ENCODE results near the gene POLR1H. TPM values are rescaled to one million over a fixed set of nuclear protein-coding genes. Genes with fewer than 3 reads are reported as not detected.

The POLR1H gene
- total RNA-seq, 1 donor from 2014 or later: 37.3 TPM

DNA sequence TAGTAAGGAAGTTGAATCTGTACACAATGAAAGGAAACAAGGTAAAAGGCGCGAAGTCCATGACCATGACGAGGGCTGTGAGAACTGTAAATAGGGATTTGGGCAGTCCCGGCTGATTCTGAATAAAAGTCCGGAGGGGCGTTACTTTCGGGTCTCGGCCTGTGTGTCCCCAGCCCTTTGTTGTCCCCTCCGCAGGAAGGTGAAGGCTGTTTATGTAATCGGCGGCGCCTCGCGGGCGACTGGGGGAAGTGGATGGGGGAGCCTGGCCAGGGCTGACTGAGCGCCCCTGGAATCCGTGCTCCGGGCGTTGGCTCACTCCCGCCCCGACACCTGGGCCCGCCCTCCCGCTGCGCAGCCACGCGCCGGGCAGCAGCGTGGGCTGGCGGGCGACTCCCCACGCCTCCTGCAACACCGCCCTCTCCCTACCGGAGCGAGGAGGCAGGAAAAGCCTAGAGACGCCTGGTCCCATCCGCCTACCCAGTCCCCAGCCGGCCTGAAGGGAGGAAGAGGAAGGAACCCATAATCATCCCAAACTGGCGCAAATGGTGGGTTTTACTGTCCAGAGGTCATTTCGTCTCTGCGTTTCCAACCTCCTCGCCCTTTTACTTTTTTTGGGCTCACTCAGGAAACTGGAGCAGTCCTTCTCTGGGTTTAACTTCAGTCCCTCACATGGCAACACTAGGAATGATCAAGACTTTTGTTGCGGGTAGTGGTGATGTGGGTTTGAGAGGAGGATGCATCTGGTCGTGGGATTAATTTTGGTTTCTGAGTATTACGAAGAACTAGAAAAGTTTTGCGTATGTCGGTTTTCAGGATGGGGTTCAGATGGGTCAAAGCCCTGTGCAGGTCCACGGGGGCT lies 39.7 kb downstream of the POLR1H start:
- no peaks in the 10 kb centered on the region for H3K36me3 Mint-ChIP-seq
- no peak for TF ChIP-seq CTCF (conservative IDR thresholded peaks at IDR 0.05)
- H3K27ac Mint-ChIP-seq: peak overlapping the region; percentile 54
- peak overlapping the region; percentile 80 for H3K4me3 Mint-ChIP-seq
- H3K9me3 Mint-ChIP-seq: no peaks in the 10 kb centered on the region
- peaks cover 89% of the 10 kb centered on the region for H3K27me3 Mint-ChIP-seq
- DNase-seq (ENCODE audit: extremely low spot score, unreplicated experiment): no peak
- peaks cover 18% of the 10 kb centered on the region for H3K4me1 Mint-ChIP-seq (ENCODE audit: unreplicated experiment)

DNA sequence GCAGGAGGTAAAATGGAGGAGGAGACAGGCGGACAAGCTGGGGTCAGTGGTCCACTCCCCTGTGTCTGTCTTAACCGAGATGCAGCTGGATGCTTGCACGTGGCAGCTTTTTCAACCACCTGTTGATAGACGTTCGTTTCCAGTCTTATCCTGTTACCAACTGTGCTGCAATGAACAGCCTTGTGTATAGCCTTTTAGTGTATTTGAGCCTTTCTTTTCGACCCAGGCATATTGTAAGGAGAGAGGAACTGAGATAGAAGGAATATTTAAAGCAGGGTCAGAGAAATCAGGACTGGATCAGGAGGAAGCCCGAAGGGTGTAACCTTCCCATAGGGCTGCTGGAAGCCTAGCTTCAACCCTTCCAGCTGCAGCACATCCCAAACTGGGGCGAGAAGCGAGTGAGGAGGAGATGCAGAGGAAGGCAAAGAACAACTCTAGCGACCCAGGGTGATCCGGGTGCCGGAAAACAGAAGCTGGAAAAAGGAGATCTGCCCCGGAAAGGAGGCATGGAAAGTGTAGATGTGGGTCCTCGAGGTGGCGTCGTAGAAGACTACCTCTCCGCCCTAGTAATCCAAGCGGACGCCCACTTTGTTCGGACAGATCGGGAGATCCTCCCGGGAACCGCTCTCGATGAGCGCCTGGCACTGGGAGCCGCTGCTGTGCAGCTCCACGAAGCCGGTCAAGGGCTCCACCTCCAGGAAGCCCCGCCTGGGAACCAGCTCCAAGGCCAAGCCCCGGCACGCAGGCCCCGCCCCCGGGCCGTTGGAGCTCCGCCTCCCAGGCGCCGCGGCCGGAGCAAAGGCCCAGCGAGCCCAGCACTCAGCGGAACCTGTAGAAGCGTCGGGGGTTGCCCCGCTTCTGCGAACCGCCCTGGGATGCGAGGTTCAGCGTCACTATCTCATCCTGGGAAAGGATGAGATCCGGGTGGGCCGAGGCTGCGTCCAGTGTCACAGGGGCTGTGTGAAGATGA lies 40.7 kb downstream of the POLR1H start:
- Mint-ChIP-seq H3K27me3 (peaks cover 86% of the 10 kb centered on the region), H3K36me3 (no peaks in the 10 kb centered on the region), H3K9me3 (no peaks in the 10 kb centered on the region), H3K4me1 (ENCODE audit: unreplicated experiment) (peaks cover 18% of the 10 kb centered on the region), H3K4me3 (peak overlapping the region; percentile 89), H3K27ac (peak overlapping the region; percentile 1)
- peak; percentile 85 for DNase-seq (ENCODE audit: extremely low spot score, unreplicated experiment)
- no peak for TF ChIP-seq CTCF (conservative IDR thresholded peaks at IDR 0.05)

- Mint-ChIP-seq H3K4me1 (ENCODE audit: unreplicated experiment) (peaks cover 18% of the 10 kb centered on the region), H3K4me3 (peak overlapping the region; percentile 89), H3K9me3 (no peaks in the 10 kb centered on the region), H3K27ac (peak overlapping the region; percentile 8), H3K36me3 (no peaks in the 10 kb centered on the region), H3K27me3 (peaks cover 84% of the 10 kb centered on the region)
- TF ChIP-seq CTCF (conservative IDR thresholded peaks at IDR 0.05): no peak
- no peak for DNase-seq (ENCODE audit: extremely low spot score, unreplicated experiment)
Measured at GRCh38 chr6:30102414-30102969, 41.4 kb downstream of the POLR1H start.

- peak; percentile 91 for TF ChIP-seq CTCF (conservative IDR thresholded peaks at IDR 0.05)
- H3K4me1 Mint-ChIP-seq (ENCODE audit: unreplicated experiment): peaks cover 18% of the 10 kb centered on the region
- H3K9me3 Mint-ChIP-seq: no peaks in the 10 kb centered on the region
- H3K4me3 Mint-ChIP-seq: peak overlapping the region; percentile 89
- H3K27me3 Mint-ChIP-seq: peaks cover 84% of the 10 kb centered on the region
- no peak for DNase-seq (ENCODE audit: extremely low spot score, unreplicated experiment)
- H3K36me3 Mint-ChIP-seq: no peaks in the 10 kb centered on the region
- H3K27ac Mint-ChIP-seq: peak overlapping the region; percentile 8
Measured at GRCh38 chr6:30102970-30103871, 42.2 kb downstream of the POLR1H start.

DNA sequence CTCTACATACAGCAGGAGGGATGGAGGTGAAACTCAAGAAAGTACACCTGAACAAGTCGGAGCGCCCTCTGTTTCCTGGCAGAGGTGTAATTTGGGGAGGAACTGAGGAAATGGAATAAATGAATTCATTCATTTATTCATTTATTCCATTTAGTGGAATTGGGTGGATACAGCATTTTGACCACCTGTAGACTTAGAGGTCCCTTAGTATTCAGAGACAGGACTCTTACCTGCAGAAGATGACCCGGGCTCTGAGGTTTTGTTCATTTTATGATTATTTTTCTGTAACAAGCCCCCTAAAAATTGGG lies 42.8 kb downstream of the POLR1H start:
- H3K4me3 Mint-ChIP-seq: peak overlapping the region; percentile 89
- peaks cover 84% of the 10 kb centered on the region for H3K27me3 Mint-ChIP-seq
- peak overlapping the region; percentile 8 for H3K27ac Mint-ChIP-seq
- no peaks in the 10 kb centered on the region for H3K9me3 Mint-ChIP-seq
- H3K36me3 Mint-ChIP-seq: no peaks in the 10 kb centered on the region
- TF ChIP-seq CTCF (conservative IDR thresholded peaks at IDR 0.05): no peak
- DNase-seq (ENCODE audit: extremely low spot score, unreplicated experiment): no peak
- peaks cover 18% of the 10 kb centered on the region for H3K4me1 Mint-ChIP-seq (ENCODE audit: unreplicated experiment)
